Neural progenitor cell (in vitro differentiated cells): ENCODE measurements around the gene PLEKHA7. TPM values are rescaled to one million over a fixed set of nuclear protein-coding genes. Genes with fewer than 3 reads are reported as not detected.

ENCODE experiments used
- DNase-seq: peaks from one replicate; pipeline ENCODE4 v3.0.0-alpha.2; 2016; ENCODE audit warnings: low spot score
- H2AFZ ChIP-seq: fragments of 200-600 bp; sonication (generic); replicated peaks from 2 replicates; pipeline ENCODE4 v1.6.1; 2016; ENCODE audit warnings: antibody characterized with exemption
- H3F3A ChIP-seq: fragments of 200-600 bp; sonication (generic); 2 replicates; pipeline ENCODE4 v1.6.1; 2016; ENCODE audit warnings: antibody characterized with exemption, low read depth
- H3K27ac ChIP-seq: fragments of 200-600 bp; sonication (generic); 2 replicates; pipeline ENCODE4 v1.5.1; 2016; ENCODE audit warnings: mild to moderate bottlenecking
- H3K27me3 ChIP-seq: fragments of 200-600 bp; sonication (generic); 2 replicates; pipeline ENCODE4 v1.6.1; 2016; ENCODE audit warnings: mild to moderate bottlenecking, moderate library complexity
- H3K36me3 ChIP-seq: fragments of 200-600 bp; sonication (generic); 2 replicates; pipeline ENCODE4 v1.5.1; 2016
- H3K4me1 ChIP-seq: fragments of 200-600 bp; sonication (generic); 2 replicates; pipeline ENCODE4 v1.6.1; 2016; ENCODE audit warnings: mixed run types
- H3K4me2 ChIP-seq: fragments of 200-600 bp; sonication (generic); 2 replicates; pipeline ENCODE4 v1.6.1; 2016
- H3K4me3 ChIP-seq: fragments of 200-600 bp; sonication (generic); 2 replicates; pipeline ENCODE4 v1.5.1; 2016
- H3K79me2 ChIP-seq: fragments of 200-600 bp; sonication (generic); 2 replicates; pipeline ENCODE4 v1.6.1; 2016; ENCODE audit warnings: low read depth
- H3K9ac ChIP-seq: fragments of 200-600 bp; sonication (generic); 2 replicates; pipeline ENCODE4 v1.6.1; 2016
- H3K9me3 ChIP-seq: fragments of 200-600 bp; sonication (generic); 2 replicates; pipeline ENCODE4 v1.5.1; 2016; ENCODE audit warnings: low read depth
- H4K20me1 ChIP-seq: fragments of 200-600 bp; sonication (generic); 2 replicates; pipeline ENCODE4 v1.6.1; 2016; ENCODE audit warnings: low read depth
- H3K27ac Mint-ChIP-seq: 3 replicates; pipeline ENCODE4 v1.8.0; 2021; ENCODE audit warnings: mixed read lengths
- H3K27me3 Mint-ChIP-seq: 2 replicates; pipeline ENCODE4 v1.8.0; 2022; ENCODE audit warnings: low read depth, mild to moderate bottlenecking, inconsistent platforms, moderate library complexity, mixed read lengths; ENCODE audit not compliant: insufficient read depth
- H3K36me3 Mint-ChIP-seq: 3 replicates; pipeline ENCODE4 v1.8.0; 2021; ENCODE audit warnings: mixed read lengths
- H3K4me1 Mint-ChIP-seq: 3 replicates; pipeline ENCODE4 v1.8.0; 2021; ENCODE audit warnings: mixed read lengths
- H3K4me3 Mint-ChIP-seq: 3 replicates; pipeline ENCODE4 v1.8.0; 2021; ENCODE audit warnings: mild to moderate bottlenecking, moderate library complexity, mixed read lengths
- H3K9me3 Mint-ChIP-seq: 3 replicates; pipeline ENCODE4 v1.8.0; 2020; ENCODE audit warnings: mixed read lengths
- CTCF ChIP-seq: fragments of 200-600 bp; sonication (generic); IDR thresholded peaks from 2 replicates; pipeline ENCODE4 v1.5.1; 2017; ENCODE audit warnings: antibody characterized with exemption, mild to moderate bottlenecking
- EZH2 ChIP-seq: fragments of 200-600 bp; sonication (generic); IDR thresholded peaks from 2 replicates; pipeline ENCODE4 v1.6.1; 2017; ENCODE audit warnings: antibody characterized with exemption, mild to moderate bottlenecking, moderate library complexity
- EZH2phosphoT487 ChIP-seq: fragments of 200-600 bp; sonication (generic); IDR thresholded peaks from 2 replicates; pipeline ENCODE4 v1.6.1; 2017; ENCODE audit warnings: antibody characterized with exemption
- total RNA-seq: library from RNA; depleted of rRNA; stranded (reverse); fragments of >200 nt; gene quantifications from 2 replicates; pipeline ENCODE4 v1.2.3, GENCODE V29; 2015; ENCODE audit warnings: low replicate concordance

Gene PLEKHA7
- total RNA-seq, 1 donor from 2014 or later: 20.3 TPM

- H3K4me3 Mint-ChIP-seq: no peak overlapping the region
- no peak for DNase-seq
- Histone ChIP-seq H3K9me3 (no peaks in the 10 kb centered on the region), H2AFZ (no peak overlapping the region), H3F3A (peaks cover 25% of the 10 kb centered on the region), H3K27ac (no peak overlapping the region), H4K20me1 (no peaks in the 10 kb centered on the region), H3K79me2 (no peaks in the 10 kb centered on the region), H3K36me3 (no peaks in the 10 kb centered on the region), H3K9ac (no peak overlapping the region), H3K4me2 (peak overlapping the region; percentile 14), H3K4me1 (peaks cover 46% of the 10 kb centered on the region), H3K27me3 (no peaks in the 10 kb centered on the region), H3K4me3 (no peak overlapping the region)
- H3K36me3 Mint-ChIP-seq: peaks cover 31% of the 10 kb centered on the region
- H3K27me3 Mint-ChIP-seq: peaks cover 6% of the 10 kb centered on the region
- peaks cover 36% of the 10 kb centered on the region for H3K4me1 Mint-ChIP-seq
- TF ChIP-seq EZH2phosphoT487 (no peak), CTCF (no peak), EZH2 (no peak)
- no peaks in the 10 kb centered on the region for H3K9me3 Mint-ChIP-seq
- no peak overlapping the region for H3K27ac Mint-ChIP-seq
Observed at GRCh38 chr11:16814410-16815046, 199.7 kb downstream of the PLEKHA7 start.

- H3K4me1 Mint-ChIP-seq: peaks cover 39% of the 10 kb centered on the region
- H3K4me3 Mint-ChIP-seq: no peak overlapping the region
- H3K9me3 Mint-ChIP-seq: no peaks in the 10 kb centered on the region
- Histone ChIP-seq H4K20me1 (no peaks in the 10 kb centered on the region), H2AFZ (no peak overlapping the region), H3K4me1 (peaks cover 46% of the 10 kb centered on the region), H3K4me3 (no peak overlapping the region), H3K9me3 (no peaks in the 10 kb centered on the region), H3F3A (peaks cover 25% of the 10 kb centered on the region), H3K4me2 (peak overlapping the region; percentile 71), H3K79me2 (no peaks in the 10 kb centered on the region), H3K27ac (no peak overlapping the region), H3K27me3 (no peaks in the 10 kb centered on the region), H3K36me3 (no peaks in the 10 kb centered on the region), H3K9ac (no peak overlapping the region)
- H3K27me3 Mint-ChIP-seq: peaks cover 6% of the 10 kb centered on the region
- TF ChIP-seq CTCF (no peak), EZH2 (no peak), EZH2phosphoT487 (no peak)
- H3K27ac Mint-ChIP-seq: peak overlapping the region; percentile 90
- peaks cover 28% of the 10 kb centered on the region for H3K36me3 Mint-ChIP-seq
- DNase-seq: no peak
Observed at GRCh38 chr11:16813126-16813525, 201.1 kb downstream of the PLEKHA7 start.

- H3K27me3 ChIP-seq: no peaks in the 10 kb centered on the region
- peaks cover 39% of the 10 kb centered on the region for H3K4me1 Mint-ChIP-seq
- peak overlapping the region; percentile 90 for H3K27ac Mint-ChIP-seq
- no peaks in the 10 kb centered on the region for H3K79me2 ChIP-seq
- TF ChIP-seq EZH2 (no peak), EZH2phosphoT487 (peak; percentile 31), CTCF (no peak)
- H3K9ac ChIP-seq: no peak overlapping the region
- H3F3A ChIP-seq: peaks cover 25% of the 10 kb centered on the region
- H3K36me3 ChIP-seq: no peaks in the 10 kb centered on the region
- H3K4me3 ChIP-seq: no peak overlapping the region
- H3K9me3 ChIP-seq: no peaks in the 10 kb centered on the region
- no peaks in the 10 kb centered on the region for H3K9me3 Mint-ChIP-seq
- peak overlapping the region; percentile 27 for H3K4me3 Mint-ChIP-seq
- peak; percentile 80 for DNase-seq
- H3K4me2 ChIP-seq: peak overlapping the region; percentile 71
- H4K20me1 ChIP-seq: no peaks in the 10 kb centered on the region
- H3K27ac ChIP-seq: peak overlapping the region; percentile 44
- peaks cover 30% of the 10 kb centered on the region for H3K36me3 Mint-ChIP-seq
- H2AFZ ChIP-seq: no peak overlapping the region
- peaks cover 46% of the 10 kb centered on the region for H3K4me1 ChIP-seq
- H3K27me3 Mint-ChIP-seq: peaks cover 6% of the 10 kb centered on the region
Observed at GRCh38 chr11:16812274-16812673, 201.9 kb downstream of the PLEKHA7 start.
